ENCODE data around the gene RS1.

RS1 gene

GRCh38 chrX:18672008-18672407, at the start of gene RS1:
Gene RS1, minus strand, starts transcription at chrX:18672108. Its CDS starts 40 bp downstream, at chrX:18672068.
- DNase-seq, result no peak

DNA sequence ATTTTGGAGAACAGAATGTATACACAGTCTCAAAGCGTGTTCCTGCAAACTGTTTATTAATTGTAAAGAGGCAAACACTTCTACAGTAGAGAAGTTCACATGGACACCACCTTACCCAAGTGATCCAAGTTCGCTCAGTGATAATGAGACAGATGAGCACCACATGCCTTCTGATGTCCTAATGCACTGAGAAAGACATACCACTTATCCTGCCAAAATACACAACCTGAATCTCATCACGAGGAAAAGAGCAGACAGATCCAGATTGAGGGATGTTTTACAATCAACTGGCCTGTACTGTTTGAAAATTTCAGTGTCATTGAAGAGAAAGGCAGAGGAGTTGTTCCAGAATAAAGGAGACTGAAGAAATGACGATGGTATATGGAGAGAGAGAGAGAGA, 47.9 kb upstream of the RS1 start:
- no peak for DNase-seq

DNA sequence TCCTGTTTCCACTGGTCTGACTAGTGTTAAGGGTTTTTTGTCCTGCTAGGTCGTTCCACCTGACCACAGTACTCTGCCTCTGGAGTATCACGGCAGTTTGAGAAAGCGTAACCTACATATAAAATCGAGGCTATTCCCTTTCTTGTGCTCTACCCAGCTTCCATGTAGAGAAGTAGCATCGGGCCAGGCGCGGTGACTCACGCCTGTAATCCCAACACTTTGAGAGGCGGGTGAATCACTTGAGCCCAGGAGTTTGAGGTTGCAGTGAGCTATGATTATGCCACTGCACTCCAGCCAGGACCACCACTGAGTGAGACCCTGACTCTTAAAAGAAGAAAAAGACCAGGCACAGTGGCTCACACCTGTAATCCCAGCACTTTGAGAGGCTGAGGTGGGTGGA, 43.0 kb upstream of the RS1 start:
- DNase-seq, result no peak

GRCh38 chrX:18709833-18710232, 37.9 kb upstream of the RS1 start:
- no peak for DNase-seq

GRCh38 chrX:18707426-18708049, 35.6 kb upstream of the RS1 start, which contains the start of gene PPEF1:
Gene PPEF1, plus strand, starts transcription at chrX:18707645. Its CDS starts 136 bp downstream, at chrX:18707781.
- no peak for DNase-seq

DNA sequence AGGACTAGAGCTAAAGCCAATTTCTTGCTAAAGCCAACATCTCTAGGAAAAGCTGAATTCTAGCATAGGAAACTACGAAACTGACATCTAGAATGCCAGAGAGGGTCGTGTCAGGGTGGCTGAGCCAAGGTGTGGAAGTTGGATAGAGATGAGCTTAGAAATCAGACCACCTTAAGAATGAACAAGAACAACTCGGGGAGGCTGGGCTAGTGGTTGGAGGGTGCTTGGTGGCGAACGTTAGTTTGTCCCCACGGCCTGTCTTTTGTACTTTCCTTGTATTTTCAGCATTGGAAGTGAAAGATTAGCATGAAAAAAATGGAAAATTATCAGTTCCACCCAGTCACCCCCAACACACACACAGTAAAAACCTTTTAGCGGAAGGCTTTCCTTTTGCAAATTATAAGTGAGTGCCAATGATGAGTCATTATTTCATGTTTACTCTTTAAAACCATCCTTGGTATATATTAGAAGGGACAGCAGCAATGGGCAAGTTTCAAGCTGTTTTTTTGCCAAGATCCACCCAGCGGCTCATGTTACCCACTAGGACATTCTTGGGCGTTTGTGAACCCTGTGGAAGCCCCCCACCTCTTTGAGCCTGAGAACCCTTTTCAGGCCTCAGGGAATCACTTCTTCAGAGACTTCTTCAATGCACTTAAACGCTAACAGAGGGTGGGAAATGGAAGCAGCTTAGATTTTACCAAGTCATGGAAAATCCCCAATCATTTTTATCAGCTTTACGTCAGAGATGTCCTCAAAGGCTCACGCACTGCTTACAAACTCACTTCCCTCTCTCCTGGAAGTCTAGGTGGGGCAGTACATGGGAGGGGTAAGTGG, 30.7 kb upstream of the RS1 start:
- no peak for DNase-seq

DNA sequence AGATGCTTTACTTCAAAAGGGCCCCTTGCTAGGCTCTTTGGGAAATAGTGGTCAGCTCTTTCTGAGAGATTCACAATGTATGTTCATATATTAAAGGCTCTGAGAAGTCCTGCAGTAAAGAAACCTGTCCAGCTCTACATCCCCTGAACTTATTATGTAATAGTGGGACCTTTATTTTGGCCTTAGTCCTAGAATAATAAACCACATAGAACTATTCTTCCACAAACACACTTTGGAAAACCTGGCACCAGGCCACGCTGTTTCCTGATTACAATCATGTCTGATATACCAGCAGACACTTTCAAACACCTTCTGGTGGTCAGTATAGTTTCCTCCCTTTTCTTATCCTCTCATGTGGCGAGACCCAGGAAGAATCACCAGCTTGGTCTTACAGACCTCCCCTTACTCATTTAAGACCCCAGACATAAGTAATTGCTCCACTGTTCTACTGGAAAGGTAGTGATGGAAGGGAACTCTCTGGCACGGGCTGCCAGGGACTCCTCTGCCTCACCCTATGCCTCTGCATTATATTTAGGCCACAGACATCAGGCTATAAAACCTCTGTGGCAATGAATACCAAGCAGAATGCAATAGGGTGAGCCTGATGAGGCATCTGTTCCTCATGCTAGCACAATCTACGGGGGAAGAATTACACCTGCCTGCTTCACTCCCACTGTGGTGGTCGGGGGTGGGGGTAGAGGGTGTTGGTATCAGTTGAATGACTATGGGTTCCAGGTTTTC, 29.9 kb upstream of the RS1 start:
- DNase-seq, result no peak

DNA sequence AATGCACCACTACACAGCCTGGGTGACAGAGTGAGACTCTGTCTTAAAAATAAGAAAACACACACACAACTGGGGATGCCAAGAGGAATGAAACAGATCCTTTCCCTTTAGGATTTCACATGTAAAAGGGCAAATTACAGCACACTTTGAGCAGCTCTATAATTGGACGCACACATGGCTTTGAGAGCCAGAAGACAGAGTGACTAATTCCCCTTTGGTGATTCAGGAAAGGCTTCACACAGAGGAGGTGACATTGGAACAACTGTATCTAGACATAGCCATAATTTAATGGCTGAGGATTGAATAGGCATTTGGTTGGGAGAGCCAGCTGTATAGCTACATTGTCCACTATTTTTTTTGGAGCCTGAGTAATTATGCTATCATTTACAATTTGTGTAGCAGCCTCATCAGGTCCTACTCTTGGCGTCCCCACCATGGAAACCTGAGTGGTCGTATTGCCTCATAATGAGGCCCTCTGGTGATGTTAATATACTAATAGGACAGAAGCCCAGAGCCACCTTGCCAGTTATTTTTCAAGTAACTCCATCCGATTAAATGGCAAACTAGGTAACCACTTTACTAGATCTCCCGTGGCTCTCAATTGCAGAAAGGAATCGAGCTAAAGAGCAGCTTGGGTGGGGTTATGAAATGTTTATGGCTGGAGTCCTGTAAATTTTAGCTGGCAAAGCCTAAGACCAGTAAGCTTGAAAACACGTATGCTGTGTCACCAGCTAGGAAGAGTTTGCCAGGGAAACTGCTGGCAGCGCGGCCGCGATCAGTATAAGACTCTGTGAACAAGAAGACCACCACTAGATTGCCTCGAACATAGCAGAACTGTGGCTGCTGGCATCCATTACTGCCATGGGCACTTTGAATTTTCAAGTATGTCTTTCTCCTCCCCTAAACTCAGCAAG, 27.1 kb upstream of the RS1 start:
- DNase-seq, result no peak

DNA sequence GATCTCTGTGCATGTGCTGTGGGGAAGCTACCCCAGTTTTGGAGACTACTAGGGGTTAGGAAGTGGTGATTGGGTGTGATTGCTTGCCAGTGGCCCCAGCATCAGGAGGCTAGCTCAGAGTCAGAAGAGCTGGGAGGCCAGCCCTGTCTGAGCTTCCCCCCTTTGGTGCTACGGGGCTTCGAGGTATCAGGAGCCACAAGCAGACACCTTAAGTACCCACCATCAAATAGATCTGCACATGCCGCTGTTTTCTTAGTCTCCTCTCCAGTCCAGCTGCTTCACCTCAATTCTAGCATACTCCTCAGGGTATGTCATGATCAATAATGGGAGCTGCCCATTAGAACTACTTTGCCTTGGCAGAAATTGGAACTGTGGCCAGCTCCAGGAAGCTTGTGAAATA, 24.7 kb upstream of the RS1 start:
- no peak for DNase-seq

DNA sequence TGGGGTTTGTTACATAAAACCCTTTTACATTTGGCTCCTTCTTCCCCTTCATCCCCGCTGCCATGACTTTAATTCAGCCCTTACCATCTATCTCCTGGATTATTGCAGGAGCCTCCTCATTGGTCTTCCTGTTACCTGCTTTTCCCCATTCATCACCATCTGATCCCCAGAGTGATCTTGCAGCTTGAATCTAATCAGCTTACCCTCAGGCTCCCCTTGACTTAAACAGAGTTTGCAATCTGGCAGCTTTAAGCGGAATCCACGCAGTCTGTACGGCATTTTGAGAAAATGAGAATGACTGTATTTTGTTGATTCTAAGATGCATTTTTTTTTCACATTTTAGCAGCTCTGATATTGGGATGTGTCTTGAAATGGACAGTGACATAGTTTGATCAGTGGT, 20.6 kb upstream of the RS1 start:
- DNase-seq, result no peak

- no peak for DNase-seq
These were observed 19.5 kb upstream of the RS1 start for GRCh38 chrX:18691431-18691830.

GRCh38 chrX:18687856-18688495, 16.1 kb upstream of the RS1 start:
- DNase-seq, result no peak

- no peak for DNase-seq
These were observed 11.1 kb upstream of the RS1 start for GRCh38 chrX:18682979-18683387.

DNA sequence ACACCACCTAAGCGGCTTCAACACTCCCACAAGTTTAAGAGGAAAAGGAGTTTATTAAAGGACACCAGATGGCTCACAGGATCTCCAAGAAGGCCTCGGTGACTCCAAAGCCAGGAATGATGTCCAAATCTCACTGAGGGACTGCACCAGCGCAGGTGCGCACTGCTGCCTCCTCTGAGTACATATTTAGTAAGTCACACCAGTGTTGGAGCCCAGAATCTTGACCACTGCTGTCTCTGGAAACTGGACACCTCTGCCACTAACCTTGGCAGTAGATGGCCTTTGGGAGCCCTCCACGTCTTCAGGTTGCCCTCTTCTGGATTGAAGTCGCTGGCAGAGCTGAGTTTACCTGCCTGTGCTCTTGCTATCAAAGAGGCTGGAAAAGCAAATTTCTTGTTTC, 10.1 kb upstream of the RS1 start:
- no peak for DNase-seq

GRCh38 chrX:18677161-18677869, 5.4 kb upstream of the RS1 start:
- no peak for DNase-seq

DNA sequence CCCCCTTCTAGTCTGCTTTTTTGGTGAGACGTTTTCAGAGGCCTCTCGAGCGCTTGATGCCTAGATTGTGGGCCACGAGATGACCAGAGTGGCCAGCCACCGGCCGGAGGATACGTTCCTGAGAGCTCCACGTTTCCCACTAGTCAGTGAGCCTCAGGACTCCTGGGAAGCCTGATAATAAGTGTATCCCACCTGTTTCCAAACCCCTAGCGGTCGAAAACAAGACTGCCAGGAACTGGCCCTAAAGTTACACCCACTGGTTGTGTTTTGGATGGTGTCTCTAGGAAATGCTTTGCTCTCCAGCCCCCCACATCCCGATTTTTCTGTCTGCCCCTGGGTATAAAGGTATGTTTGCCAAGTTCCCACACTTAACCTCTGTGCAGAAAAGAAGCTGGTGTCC, 4.6 kb upstream of the RS1 start:
- DNase-seq, result no peak

DNA sequence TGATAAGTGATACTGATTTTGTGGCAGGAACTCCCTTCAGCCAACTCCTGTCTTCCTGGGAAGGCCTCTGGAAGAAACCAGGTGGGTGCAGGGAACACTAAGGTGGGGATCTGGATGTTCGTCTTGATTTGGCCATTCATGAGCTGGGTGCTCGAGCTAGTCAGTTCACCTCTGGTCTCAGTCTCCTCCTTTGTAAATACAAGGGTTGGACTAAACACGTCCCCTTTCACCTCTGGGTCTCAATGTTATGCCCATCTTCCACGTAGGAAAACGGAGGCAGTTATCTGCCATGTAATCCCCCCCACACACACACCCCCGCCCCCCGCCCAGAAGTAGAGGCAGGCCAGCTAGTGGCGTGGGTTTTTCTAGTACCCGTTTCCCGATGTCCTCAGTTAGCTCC, 4.1 kb upstream of the RS1 start:
- DNase-seq, result no peak

DNA sequence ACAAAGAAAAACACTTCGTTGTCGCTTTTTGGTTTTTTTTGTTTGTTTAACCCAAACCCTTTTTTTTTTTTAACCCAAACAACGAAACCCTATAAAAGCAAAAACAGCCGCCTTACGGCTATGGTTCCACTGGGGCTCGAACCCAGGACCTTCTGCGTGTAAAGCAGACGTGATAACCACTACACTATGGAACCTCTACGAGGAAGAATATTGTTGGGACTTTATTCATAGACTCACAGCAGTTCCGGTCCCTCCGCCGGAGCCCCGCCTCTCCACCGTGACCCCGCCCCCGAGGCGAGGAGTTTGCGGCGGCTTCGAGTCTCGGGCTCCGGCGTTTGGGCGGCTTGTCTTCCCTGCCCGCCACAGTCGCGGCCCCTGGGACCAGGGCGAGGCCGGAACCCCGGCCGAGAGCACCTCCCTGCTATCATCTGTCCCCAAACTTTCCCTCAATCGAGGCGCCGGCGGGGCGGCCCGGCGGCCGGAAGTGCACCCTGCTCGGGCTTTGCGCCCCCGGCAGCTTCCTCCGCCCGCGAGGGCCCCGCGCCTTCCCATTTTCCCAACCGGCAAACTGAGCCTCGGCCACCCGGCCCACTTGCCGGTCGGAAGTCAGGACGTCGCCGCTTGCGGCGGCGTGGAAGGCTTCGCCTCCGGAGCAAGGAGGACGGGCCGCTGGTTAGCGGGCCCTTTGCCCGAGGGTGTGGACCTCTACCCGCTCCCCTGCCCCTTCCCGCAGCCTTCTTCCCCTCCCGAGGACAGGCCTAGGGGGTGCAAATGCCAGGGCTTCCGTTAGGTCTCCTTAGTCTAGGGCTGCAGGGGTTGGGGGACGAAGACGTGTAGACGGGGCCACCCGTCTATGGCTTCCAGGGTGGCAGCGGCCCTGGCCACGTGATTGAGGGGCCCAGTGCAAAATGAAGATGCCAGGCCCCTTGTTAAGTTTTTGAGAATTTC, 3.2 kb upstream of the RS1 start:
- peak; percentile 74 for DNase-seq

DNA sequence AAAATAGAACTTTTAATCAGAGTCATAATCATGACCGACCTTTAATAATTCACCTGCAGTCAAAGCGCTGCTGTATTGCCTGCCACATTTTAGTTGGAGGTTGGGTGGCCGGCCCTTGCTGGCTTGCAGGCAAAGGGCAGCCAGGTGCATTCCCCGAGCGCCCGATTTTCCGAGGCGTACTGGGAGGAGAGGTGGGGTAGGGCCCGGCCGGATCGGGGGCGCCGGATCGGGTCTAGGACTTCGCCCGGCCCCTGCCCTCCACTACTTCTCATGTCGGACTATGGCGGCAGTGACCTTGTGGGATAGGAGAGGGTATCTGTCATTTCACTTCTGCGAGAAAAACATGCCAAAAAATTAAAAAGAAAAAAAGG, 2.5 kb upstream of the RS1 start:
- DNase-seq, result no peak

- no peak for DNase-seq
These were observed 3.7 kb downstream of the RS1 start for GRCh38 chrX:18668071-18668835.
